ENCODE data around the gene RBM23. TPM values are rescaled to one million over a fixed set of nuclear protein-coding genes. Genes with fewer than 3 reads are reported as not detected.

The RBM23 gene
- total and polyA plus RNA-seq, 10 of the 15 experiments (the other 5 are each of a cell fraction or from before 2014, with no cell fraction given) = 54.0 to 72.6 (median 61.3) TPM

DNA sequence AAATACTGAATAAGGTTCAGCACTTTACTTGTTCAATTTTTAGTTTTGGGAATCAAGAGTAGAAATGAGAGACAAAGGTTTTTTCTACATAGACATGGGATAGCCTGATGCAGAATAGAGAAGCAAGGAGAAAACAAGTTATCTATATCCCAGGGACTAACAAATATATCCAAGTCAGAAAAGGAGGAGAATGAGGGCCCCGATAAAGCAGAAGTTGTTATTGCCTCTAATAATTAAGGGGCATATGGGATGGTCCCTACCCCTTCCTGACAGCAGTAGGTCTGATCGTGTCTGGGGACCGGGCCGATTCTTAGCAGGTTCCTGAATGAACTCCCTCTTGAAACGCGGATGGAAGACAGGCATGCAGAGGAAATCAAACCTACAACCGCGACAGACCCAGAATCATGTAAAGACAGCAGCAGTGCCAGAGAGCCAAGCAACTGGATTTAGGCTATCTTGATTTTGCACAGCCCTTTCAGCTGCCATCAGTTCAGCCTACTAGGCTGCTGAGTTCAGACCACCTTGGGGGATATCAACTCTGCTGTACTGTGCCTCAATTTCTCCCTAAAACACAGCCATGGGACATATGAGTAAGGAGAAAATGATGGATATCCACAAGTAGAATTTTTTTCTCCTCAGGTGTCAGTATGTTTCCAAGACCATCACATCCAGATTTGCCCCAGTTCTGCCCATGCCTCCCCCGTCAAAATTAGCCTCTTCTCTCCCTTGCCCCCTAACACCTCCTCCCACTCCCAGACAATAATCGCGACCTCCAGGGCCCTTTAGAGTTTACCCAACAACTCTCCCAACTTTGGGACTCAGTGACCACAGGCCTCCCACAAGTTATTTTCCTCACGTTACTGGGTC, 9.5 kb upstream of the RBM23 start:
- ChIA-PET RAD21 (ENCODE audit: unreplicated experiment) (interaction anchor here (1.0 to 2.8 kb wide), 14 partner anchors 9 to 126 kb away, joined by 3 to 18 read pairs (median 9); partner anchors contain the start of genes AJUBA, HAUS4 and RBM23), CTCF (interaction anchor here (0.8 to 3.4 kb wide), 30 partner anchors 9 to 393 kb away, joined by 3 to 82 read pairs (median 8); partner anchors contain the start of genes AJUBA, CDH24, HAUS4 and LRP10), SMC1A (ENCODE audit: uncharacterized antibody, unreplicated experiment) (interaction anchor here (0.6 to 3.1 kb wide), 15 partner anchors 9 to 167 kb away, joined by 3 to 24 read pairs (median 6); partner anchors contain the start of genes ACIN1, AJUBA, C14orf119 and HAUS4), POLR2A (interaction anchor here (0.5 to 4.6 kb wide), 13 partner anchors 11 to 338 kb away, joined by 3 to 73 read pairs (median 4); partner anchors contain the start of genes ABHD4, ACIN1, C14orf119 and HAUS4)
- Histone ChIP-seq H3K9me3 (replicated peaks; ENCODE audit: control insufficient read depth, insufficient read depth, low read length) (no peaks in the 10 kb centered on the region), H3K4me3 (peak overlapping the region; percentile 91), H3K4me1 (ENCODE audit: control insufficient read depth, insufficient read depth, low read length) (peaks cover 16% of the 10 kb centered on the region; the same call in 1 of the 2 replicates), H3K4me2 (ENCODE audit: control insufficient read depth, insufficient read depth) (peak overlapping the region; percentile 89), H4K20me1 (ENCODE audit: control insufficient read depth, insufficient read depth) (no peaks in the 10 kb centered on the region), H3K9ac (ENCODE audit: control insufficient read depth, insufficient read depth, low read length) (peak overlapping the region; percentile 96), H3K36me3 (ENCODE audit: control insufficient read depth in 2 of 2, insufficient read depth in 2 of 2, low read length in 1 of 2) (peaks cover 6 to 12% of the 10 kb centered on the region in 2 experiments; a peak in 3 of 4 replicates), H3K27me3 (replicated peaks in 1 of 2; ENCODE audit: control insufficient read depth in 2 of 2, insufficient read depth in 2 of 2, low read length in 1 of 2) (no peaks in the 10 kb centered on the region), H3K79me2 (ENCODE audit: control insufficient read depth, insufficient read depth, low read length) (peaks cover 24% of the 10 kb centered on the region), H2AFZ (ENCODE audit: control insufficient read depth, low read depth, low read length) (peak overlapping the region; percentile 93), H3K27ac (ENCODE audit: control insufficient read depth, insufficient read depth) (peak overlapping the region; percentile 81)
- 1% methylated on average over 12 of the region's 12 CpGs for WGBS (ENCODE audit: insufficient coverage, insufficient replicate concordance, low lambda C conversion rate, missing lambda C conversion rate)
- TSS peak; percentile 77 for BruUV-seq (replicated peaks)
- no peak for FAIRE-seq
- ATAC-seq = no peak
- in situ Hi-C loops (cut with MboI) (no loop called here), intact Hi-C loops (cut with micrococcal nuclease; ENCODE audit: unreplicated experiment) (loop anchor here (1.0 to 2.0 kb wide), 3 partner anchors 9 to 128 kb away; partner anchors contain the start of genes AJUBA, CDH24 and RBM23)
- TF ChIP-seq NR2F1 (conservative IDR thresholded peaks at IDR 0.05) (0 out of 2 replicates have a peak, but pooled peaks have one; percentile 34), DPF2 (IDR thresholded peaks at IDR 0.05) (0 out of 2 replicates have a peak, but pooled peaks have one; percentile 9), RUNX3 (IDR thresholded peaks at IDR 0.05; ENCODE audit: low read length) (peak; percentile 4; the same call in 1 of the 2 replicates), SMARCA5 (IDR thresholded peaks at IDR 0.05) (0 out of 2 replicates have a peak, but pooled peaks have one; percentile 6), SUZ12 (IDR thresholded peaks at IDR 0.05; ENCODE audit: unreplicated experiment) (no peak)
- TF ChIP-seq, protein P1, sequence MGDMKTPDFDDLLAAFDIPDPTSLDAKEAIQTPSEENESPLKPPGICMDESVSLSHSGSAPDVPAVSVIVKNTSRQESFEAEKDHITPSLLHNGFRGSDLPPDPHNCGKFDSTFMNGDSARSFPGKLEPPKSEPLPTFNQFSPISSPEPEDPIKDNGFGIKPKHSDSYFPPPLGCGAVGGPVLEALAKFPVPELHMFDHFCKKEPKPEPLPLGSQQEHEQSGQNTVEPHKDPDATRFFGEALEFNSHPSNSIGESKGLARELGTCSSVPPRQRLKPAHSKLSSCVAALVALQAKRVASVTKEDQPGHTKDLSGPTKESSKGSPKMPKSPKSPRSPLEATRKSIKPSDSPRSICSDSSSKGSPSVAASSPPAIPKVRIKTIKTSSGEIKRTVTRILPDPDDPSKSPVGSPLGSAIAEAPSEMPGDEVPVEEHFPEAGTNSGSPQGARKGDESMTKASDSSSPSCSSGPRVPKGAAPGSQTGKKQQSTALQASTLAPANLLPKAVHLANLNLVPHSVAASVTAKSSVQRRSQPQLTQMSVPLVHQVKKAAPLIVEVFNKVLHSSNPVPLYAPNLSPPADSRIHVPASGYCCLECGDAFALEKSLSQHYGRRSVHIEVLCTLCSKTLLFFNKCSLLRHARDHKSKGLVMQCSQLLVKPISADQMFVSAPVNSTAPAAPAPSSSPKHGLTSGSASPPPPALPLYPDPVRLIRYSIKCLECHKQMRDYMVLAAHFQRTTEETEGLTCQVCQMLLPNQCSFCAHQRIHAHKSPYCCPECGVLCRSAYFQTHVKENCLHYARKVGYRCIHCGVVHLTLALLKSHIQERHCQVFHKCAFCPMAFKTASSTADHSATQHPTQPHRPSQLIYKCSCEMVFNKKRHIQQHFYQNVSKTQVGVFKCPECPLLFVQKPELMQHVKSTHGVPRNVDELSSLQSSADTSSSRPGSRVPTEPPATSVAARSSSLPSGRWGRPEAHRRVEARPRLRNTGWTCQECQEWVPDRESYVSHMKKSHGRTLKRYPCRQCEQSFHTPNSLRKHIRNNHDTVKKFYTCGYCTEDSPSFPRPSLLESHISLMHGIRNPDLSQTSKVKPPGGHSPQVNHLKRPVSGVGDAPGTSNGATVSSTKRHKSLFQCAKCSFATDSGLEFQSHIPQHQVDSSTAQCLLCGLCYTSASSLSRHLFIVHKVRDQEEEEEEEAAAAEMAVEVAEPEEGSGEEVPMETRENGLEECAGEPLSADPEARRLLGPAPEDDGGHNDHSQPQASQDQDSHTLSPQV (IDR thresholded peaks at IDR 0.05) = no peak
- no peak for DNase-seq (ENCODE audit: low read depth, low spot score)

Measured in GM12878 (cell line).